ENCODE data around the gene ITPR1. TPM values are rescaled to one million over a fixed set of nuclear protein-coding genes. Genes with fewer than 3 reads are reported as not detected.
"Not testable (repeated sequence)": the region's sequence is repeated elsewhere in the genome, so short reads cannot be mapped to it uniquely, and the experiment has no call there.

ITPR1 gene
- total RNA-seq, 4 donors from 2014 or later: 56.1 to 71.2 (median 61.9) TPM

- Histone ChIP-seq H3K9me3 (no peaks in the 10 kb centered on the region), H3K27me3 (no peaks in the 10 kb centered on the region), H3K4me3 (no peak overlapping the region), H3K27ac (no peak overlapping the region), H3K4me1 (peaks cover 0 to 43% (median 10%) of the 10 kb centered on the region in 4 donors), H3K36me3 (no peaks in the 10 kb centered on the region)
- DNase-seq (ENCODE audit: low spot score in 2 of 2): no peak
- WGBS, 2 donors: 74 to 76% methylated on average over 8 of the region's 8 CpGs
- no peak for TF ChIP-seq POLR2A (IDR thresholded peaks at IDR 0.05)
- TF ChIP-seq EP300 (IDR thresholded peaks at IDR 0.05): no peak
- TF ChIP-seq CTCF (IDR thresholded peaks at IDR 0.05): no peak
Measured at GRCh38 chr3:4587061-4587837, 94.1 kb downstream of the ITPR1 start.

- Histone ChIP-seq H3K36me3 (no peaks in the 10 kb centered on the region), H3K4me3 (no peak overlapping the region), H3K9me3 (no peaks in the 10 kb centered on the region), H3K27ac (no peak overlapping the region), H3K4me1 (peaks cover 0 to 37% (median 10%) of the 10 kb centered on the region in 4 donors), H3K27me3 (no peaks in the 10 kb centered on the region)
- no peak for DNase-seq (ENCODE audit: low spot score in 2 of 2)
- TF ChIP-seq EP300 (IDR thresholded peaks at IDR 0.05): no peak
- no peak for TF ChIP-seq CTCF (IDR thresholded peaks at IDR 0.05)
Measured at GRCh38 chr3:4587838-4588105, 94.6 kb downstream of the ITPR1 start.

- Histone ChIP-seq H3K4me3 (no peak overlapping the region), H3K9me3 (no peaks in the 10 kb centered on the region), H3K27ac (no peak overlapping the region), H3K27me3 (no peaks in the 10 kb centered on the region), H3K36me3 (no peaks in the 10 kb centered on the region), H3K4me1 (peaks cover 0 to 31% (median 10%) of the 10 kb centered on the region in 4 donors)
- TF ChIP-seq POLR2A (IDR thresholded peaks at IDR 0.05): no peak
- no peak for TF ChIP-seq CTCF (IDR thresholded peaks at IDR 0.05)
- TF ChIP-seq EP300 (IDR thresholded peaks at IDR 0.05): no peak
- no peak for DNase-seq (ENCODE audit: low spot score in 2 of 2)
- WGBS, 2 donors: 53 to 63% methylated on average over 4 of the region's 4 CpGs
Measured at GRCh38 chr3:4588466-4588865, 95.3 kb downstream of the ITPR1 start.

- H3K27ac ChIP-seq: no peak overlapping the region
- TF ChIP-seq EP300 (IDR thresholded peaks at IDR 0.05): no peak
- TF ChIP-seq CTCF (IDR thresholded peaks at IDR 0.05): no peak
- H3K4me1 ChIP-seq: peaks cover 0 to 19% (median 4%) of the 10 kb centered on the region in 4 donors
- H3K36me3 ChIP-seq: no peaks in the 10 kb centered on the region
- H3K9me3 ChIP-seq: no peaks in the 10 kb centered on the region
- 72 to 80% methylated on average over 4 of the region's 4 CpGs for WGBS, 2 donors
- no peaks in the 10 kb centered on the region for H3K27me3 ChIP-seq
- H3K4me3 ChIP-seq: no peak overlapping the region
- no peak for DNase-seq (ENCODE audit: low spot score in 2 of 2)
Measured at GRCh38 chr3:4589475-4590097, 96.4 kb downstream of the ITPR1 start.

- not testable (repeated sequence) for H3K9me3 ChIP-seq; H3K27ac ChIP-seq; H3K36me3 ChIP-seq; H3K27me3 ChIP-seq; DNase-seq (ENCODE audit: low spot score in 2 of 2); H3K4me3 ChIP-seq
- H3K4me1 ChIP-seq: peaks cover 0 to 13% (median 4%) of the 10 kb centered on the region in 4 donors
- 93 to 99% methylated on average over 2 of the region's 2 CpGs for WGBS, 2 donors
Measured at GRCh38 chr3:4590849-4591248, 97.7 kb downstream of the ITPR1 start.
